ENCODE measurements around the gene NEK5.

The NEK5 gene

GRCh38 chr13:52010890-52011631 lies 117.8 kb downstream of the NEK5 start, which contains the start of gene ATP7B (continued):
- TF ChIP-seq ZNF248 (tag by site-specific recombination; IDR thresholded peaks at IDR 0.05) (no peak), TRIM28 (IDR thresholded peaks at IDR 0.05; ENCODE audit: borderline replicate concordance, low read length) (no peak), ZFHX2 (tag by site-specific recombination; conservative IDR thresholded peaks at IDR 0.05) (0 out of 2 replicates have a peak, but pooled peaks have one; percentile 8), ZNF404 (tag by site-specific recombination; IDR thresholded peaks at IDR 0.05) (no peak), BCL11B (tag by site-specific recombination; IDR thresholded peaks at IDR 0.05; ENCODE audit: low read depth) (no peak), ZNF791 (tag by site-specific recombination; IDR thresholded peaks at IDR 0.05) (no peak), REPIN1 (tag by site-specific recombination; IDR thresholded peaks at IDR 0.05; ENCODE audit: low read depth) (no peak), ZNF214 (tag by site-specific recombination; IDR thresholded peaks at IDR 0.05; ENCODE audit: borderline replicate concordance) (no peak), GLI2 (tag by site-specific recombination; IDR thresholded peaks at IDR 0.05; ENCODE audit: borderline replicate concordance, low read depth) (no peak), ZNF707 (tag by site-specific recombination; IDR thresholded peaks at IDR 0.05) (no peak), ZNF585B (tag by site-specific recombination; IDR thresholded peaks at IDR 0.05) (no peak), ZNF423 (tag by site-specific recombination; IDR thresholded peaks at IDR 0.05) (no peak), SALL2 (tag by site-specific recombination; IDR thresholded peaks at IDR 0.05; ENCODE audit: borderline replicate concordance) (no peak), ZBTB48 (tag by site-specific recombination; IDR thresholded peaks at IDR 0.05) (0 out of 2 replicates have a peak, but pooled peaks have one; percentile 30), GLIS2 (tag by site-specific recombination; IDR thresholded peaks at IDR 0.05) (peak; percentile 65), ZNF501 (tag by site-specific recombination; IDR thresholded peaks at IDR 0.05) (no peak), ZNF354C (tag by site-specific recombination; IDR thresholded peaks at IDR 0.05; ENCODE audit: borderline replicate concordance, low read depth) (no peak), ZNF544 (tag by site-specific recombination; IDR thresholded peaks at IDR 0.05) (no peak), ZNF266 (tag by site-specific recombination; IDR thresholded peaks at IDR 0.05; ENCODE audit: low read depth) (no peak), ZNF645 (tag by site-specific recombination; IDR thresholded peaks at IDR 0.05) (no peak), ZNF571 (tag by site-specific recombination; IDR thresholded peaks at IDR 0.05) (no peak), ZNF76 (tag by site-specific recombination; IDR thresholded peaks at IDR 0.05; ENCODE audit: borderline replicate concordance, low read depth) (no peak), SP2 (tag by site-specific recombination; IDR thresholded peaks at IDR 0.05) (peak; percentile 9; the same call in 1 of the 2 replicates)
- TF ChIP-seq, protein P1, sequence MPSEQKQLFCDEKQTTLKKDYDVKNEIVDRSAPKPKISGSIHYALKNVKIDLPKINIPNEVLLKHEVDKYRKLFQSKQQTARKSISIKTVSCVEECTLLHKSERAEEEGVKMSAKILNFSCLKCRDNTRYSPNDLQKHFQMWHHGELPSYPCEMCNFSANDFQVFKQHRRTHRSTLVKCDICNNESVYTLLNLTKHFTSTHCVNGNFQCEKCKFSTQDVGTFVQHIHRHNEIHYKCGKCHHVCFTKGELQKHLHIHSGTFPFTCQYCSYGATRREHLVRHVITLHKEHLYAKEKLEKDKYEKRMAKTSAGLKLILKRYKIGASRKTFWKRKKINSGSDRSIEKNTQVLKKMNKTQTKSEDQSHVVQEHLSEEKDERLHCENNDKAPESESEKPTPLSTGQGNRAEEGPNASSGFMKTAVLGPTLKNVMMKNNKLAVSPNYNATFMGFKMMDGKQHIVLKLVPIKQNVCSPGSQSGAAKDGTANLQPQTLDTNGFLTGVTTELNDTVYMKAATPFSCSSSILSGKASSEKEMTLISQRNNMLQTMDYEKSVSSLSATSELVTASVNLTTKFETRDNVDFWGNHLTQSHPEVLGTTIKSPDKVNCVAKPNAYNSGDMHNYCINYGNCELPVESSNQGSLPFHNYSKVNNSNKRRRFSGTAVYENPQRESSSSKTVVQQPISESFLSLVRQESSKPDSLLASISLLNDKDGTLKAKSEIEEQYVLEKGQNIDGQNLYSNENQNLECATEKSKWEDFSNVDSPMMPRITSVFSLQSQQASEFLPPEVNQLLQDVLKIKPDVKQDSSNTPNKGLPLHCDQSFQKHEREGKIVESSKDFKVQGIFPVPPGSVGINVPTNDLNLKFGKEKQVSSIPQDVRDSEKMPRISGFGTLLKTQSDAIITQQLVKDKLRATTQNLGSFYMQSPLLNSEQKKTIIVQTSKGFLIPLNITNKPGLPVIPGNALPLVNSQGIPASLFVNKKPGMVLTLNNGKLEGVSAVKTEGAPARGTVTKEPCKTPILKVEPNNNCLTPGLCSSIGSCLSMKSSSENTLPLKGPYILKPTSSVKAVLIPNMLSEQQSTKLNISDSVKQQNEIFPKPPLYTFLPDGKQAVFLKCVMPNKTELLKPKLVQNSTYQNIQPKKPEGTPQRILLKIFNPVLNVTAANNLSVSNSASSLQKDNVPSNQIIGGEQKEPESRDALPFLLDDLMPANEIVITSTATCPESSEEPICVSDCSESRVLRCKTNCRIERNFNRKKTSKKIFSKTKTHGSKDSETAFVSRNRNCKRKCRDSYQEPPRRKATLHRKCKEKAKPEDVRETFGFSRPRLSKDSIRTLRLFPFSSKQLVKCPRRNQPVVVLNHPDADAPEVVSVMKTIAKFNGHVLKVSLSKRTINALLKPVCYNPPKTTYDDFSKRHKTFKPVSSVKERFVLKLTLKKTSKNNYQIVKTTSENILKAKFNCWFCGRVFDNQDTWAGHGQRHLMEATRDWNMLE (tag by site-specific recombination; conservative IDR thresholded peaks at IDR 0.05; ENCODE audit: low read depth): no peak
- TF ChIP-seq, protein P2, sequence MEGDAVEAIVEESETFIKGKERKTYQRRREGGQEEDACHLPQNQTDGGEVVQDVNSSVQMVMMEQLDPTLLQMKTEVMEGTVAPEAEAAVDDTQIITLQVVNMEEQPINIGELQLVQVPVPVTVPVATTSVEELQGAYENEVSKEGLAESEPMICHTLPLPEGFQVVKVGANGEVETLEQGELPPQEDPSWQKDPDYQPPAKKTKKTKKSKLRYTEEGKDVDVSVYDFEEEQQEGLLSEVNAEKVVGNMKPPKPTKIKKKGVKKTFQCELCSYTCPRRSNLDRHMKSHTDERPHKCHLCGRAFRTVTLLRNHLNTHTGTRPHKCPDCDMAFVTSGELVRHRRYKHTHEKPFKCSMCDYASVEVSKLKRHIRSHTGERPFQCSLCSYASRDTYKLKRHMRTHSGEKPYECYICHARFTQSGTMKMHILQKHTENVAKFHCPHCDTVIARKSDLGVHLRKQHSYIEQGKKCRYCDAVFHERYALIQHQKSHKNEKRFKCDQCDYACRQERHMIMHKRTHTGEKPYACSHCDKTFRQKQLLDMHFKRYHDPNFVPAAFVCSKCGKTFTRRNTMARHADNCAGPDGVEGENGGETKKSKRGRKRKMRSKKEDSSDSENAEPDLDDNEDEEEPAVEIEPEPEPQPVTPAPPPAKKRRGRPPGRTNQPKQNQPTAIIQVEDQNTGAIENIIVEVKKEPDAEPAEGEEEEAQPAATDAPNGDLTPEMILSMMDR (tag by site-specific recombination; IDR thresholded peaks at IDR 0.05): peak; percentile 45; the same call in 1 of the 2 replicates
- TF ChIP-seq, protein P3, sequence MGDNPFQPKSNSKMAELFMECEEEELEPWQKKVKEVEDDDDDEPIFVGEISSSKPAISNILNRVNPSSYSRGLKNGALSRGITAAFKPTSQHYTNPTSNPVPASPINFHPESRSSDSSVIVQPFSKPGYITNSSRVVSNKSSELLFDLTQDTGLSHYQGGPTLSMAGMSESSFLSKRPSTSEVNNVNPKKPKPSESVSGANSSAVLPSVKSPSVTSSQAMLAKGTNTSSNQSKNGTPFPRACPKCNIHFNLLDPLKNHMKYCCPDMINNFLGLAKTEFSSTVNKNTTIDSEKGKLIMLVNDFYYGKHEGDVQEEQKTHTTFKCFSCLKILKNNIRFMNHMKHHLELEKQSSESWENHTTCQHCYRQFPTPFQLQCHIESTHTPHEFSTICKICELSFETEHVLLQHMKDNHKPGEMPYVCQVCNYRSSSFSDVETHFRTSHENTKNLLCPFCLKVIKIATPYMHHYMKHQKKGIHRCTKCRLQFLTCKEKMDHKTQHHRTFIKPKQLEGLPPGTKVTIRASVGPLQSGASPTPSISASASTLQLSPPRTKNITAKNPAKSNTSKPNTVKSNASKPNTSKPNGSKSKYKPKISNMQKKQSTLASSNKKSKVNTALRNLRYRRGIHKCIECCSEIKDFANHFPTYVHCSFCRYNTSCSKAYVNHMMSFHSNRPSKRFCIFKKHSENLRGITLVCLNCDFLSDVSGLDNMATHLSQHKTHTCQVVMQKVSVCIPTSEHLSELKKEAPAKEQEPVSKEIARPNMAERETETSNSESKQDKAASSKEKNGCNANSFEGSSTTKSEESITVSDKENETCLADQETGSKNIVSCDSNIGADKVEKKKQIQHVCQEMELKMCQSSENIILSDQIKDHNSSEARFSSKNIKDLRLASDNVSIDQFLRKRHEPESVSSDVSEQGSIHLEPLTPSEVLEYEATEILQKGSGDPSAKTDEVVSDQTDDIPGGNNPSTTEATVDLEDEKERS (tag by site-specific recombination; IDR thresholded peaks at IDR 0.05): no peak
